ENCODE measurements around the gene MRPL48. TPM values are rescaled to one million over a fixed set of nuclear protein-coding genes. Genes with fewer than 3 reads are reported as not detected.

The MRPL48 gene
- total and polyA plus RNA-seq, 10 of the 15 experiments (the other 5 are each of a cell fraction or from before 2014, with no cell fraction given), result 46.7 to 159 (median 83.4) TPM

DNA sequence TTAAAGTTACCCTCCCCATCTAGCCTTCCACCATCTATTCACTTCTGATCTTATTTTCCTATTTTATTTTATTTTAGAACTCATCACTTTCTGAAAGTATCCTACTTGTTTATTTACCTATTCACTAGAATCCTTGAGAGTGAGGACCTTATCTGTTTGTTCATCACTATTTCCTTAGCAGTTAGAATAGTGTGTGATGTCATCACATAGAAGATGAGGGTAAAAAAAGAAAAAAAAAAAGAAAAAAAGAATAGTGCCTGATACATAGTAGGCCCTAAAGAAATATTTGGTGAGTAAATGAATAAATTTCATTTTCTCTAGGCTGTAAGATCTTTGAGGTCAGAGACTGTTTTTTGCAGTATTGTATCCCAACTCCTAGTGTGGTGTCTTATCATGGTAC is 125.8 kb downstream of the MRPL48 start:
- H3K9ac ChIP-seq (ENCODE audit: control insufficient read depth, insufficient read depth, low read length), result no peak overlapping the region
- H4K20me1 ChIP-seq (ENCODE audit: control insufficient read depth, insufficient read depth), result no peaks in the 10 kb centered on the region
- ChIA-PET SMC1A (ENCODE audit: uncharacterized antibody, unreplicated experiment) (interaction anchor here (0.6 kb wide), 1 partner anchor 12 kb away, joined by 3 read pairs; no protein-coding TSS in a partner anchor), RAD21 (ENCODE audit: unreplicated experiment) (no interaction called here), CTCF (no interaction called here), POLR2A (no interaction called here)
- peaks cover 0 to 10% of the 10 kb centered on the region in 2 experiments; a peak in 3 of 4 replicates for H3K36me3 ChIP-seq (ENCODE audit: control insufficient read depth in 2 of 2, insufficient read depth in 2 of 2, low read length in 1 of 2)
- DNase-seq (ENCODE audit: low read depth, low spot score), result no peak
- no peak overlapping the region for H2AFZ ChIP-seq (ENCODE audit: control insufficient read depth, low read depth, low read length)
- TF ChIP-seq GABPA (IDR thresholded peaks at IDR 0.05; ENCODE audit: low read depth) (no peak), ASH2L (IDR thresholded peaks at IDR 0.05; ENCODE audit: borderline replicate concordance, low read depth) (no peak), RELA (IDR thresholded peaks at IDR 0.05; ENCODE audit: borderline replicate concordance, partially characterized antibody) (no peak), WRNIP1 (IDR thresholded peaks at IDR 0.05; ENCODE audit: borderline replicate concordance, low read depth, low read length) (no peak), MYB (IDR thresholded peaks at IDR 0.05; ENCODE audit: borderline replicate concordance, low read depth, low read length) (no peak), ZBED1 (IDR thresholded peaks at IDR 0.05; ENCODE audit: borderline replicate concordance) (no peak)
- no peaks in the 10 kb centered on the region for H3K9me3 ChIP-seq (replicated peaks; ENCODE audit: control insufficient read depth, insufficient read depth, low read length)
- no TSS peak for BruUV-seq (replicated peaks)
- no peak overlapping the region for H3K4me2 ChIP-seq (ENCODE audit: control insufficient read depth, insufficient read depth)
- H3K4me1 ChIP-seq (ENCODE audit: control insufficient read depth, insufficient read depth, low read length), result no peaks in the 10 kb centered on the region
- H3K27me3 ChIP-seq (replicated peaks in 1 of 2; ENCODE audit: control insufficient read depth in 2 of 2, insufficient read depth in 2 of 2, low read length in 1 of 2), result no peaks in the 10 kb centered on the region
- in situ Hi-C loops (cut with MboI), result no loop called here
- H3K79me2 ChIP-seq (ENCODE audit: control insufficient read depth, insufficient read depth, low read length), result no peaks in the 10 kb centered on the region
- ATAC-seq, result no peak
- H3K4me3 ChIP-seq, result no peak overlapping the region
- FAIRE-seq, result no peak
- H3K27ac ChIP-seq (ENCODE audit: control insufficient read depth, insufficient read depth), result no peak overlapping the region
- intact Hi-C loops (cut with micrococcal nuclease; ENCODE audit: unreplicated experiment), result no loop called here

GRCh38 chr11:73914284-73914683 is 126.6 kb downstream of the MRPL48 start:
- SMC1A ChIA-PET (ENCODE audit: uncharacterized antibody, unreplicated experiment), result interaction anchor here (0.6 kb wide), 1 partner anchor 11 kb away, joined by 3 read pairs; no protein-coding TSS in a partner anchor
- Histone ChIP-seq H3K27ac (ENCODE audit: control insufficient read depth, insufficient read depth) (no peak overlapping the region), H3K36me3 (ENCODE audit: control insufficient read depth in 2 of 2, insufficient read depth in 2 of 2, low read length in 1 of 2) (peaks cover 0 to 10% of the 10 kb centered on the region in 2 experiments; a peak in 3 of 4 replicates), H3K79me2 (ENCODE audit: control insufficient read depth, insufficient read depth, low read length) (no peaks in the 10 kb centered on the region), H2AFZ (ENCODE audit: control insufficient read depth, low read depth, low read length) (no peak overlapping the region), H3K4me1 (ENCODE audit: control insufficient read depth, insufficient read depth, low read length) (no peaks in the 10 kb centered on the region), H3K4me2 (ENCODE audit: control insufficient read depth, insufficient read depth) (no peak overlapping the region), H4K20me1 (ENCODE audit: control insufficient read depth, insufficient read depth) (no peaks in the 10 kb centered on the region), H3K4me3 (no peak overlapping the region), H3K9ac (ENCODE audit: control insufficient read depth, insufficient read depth, low read length) (no peak overlapping the region), H3K27me3 (replicated peaks in 1 of 2; ENCODE audit: control insufficient read depth in 2 of 2, insufficient read depth in 2 of 2, low read length in 1 of 2) (no peaks in the 10 kb centered on the region), H3K9me3 (replicated peaks; ENCODE audit: control insufficient read depth, insufficient read depth, low read length) (no peaks in the 10 kb centered on the region)
- POLR2A ChIA-PET, result interaction anchor here (0.6 kb wide), 1 partner anchor 72 kb away, joined by 4 read pairs; no protein-coding TSS in a partner anchor
- in situ Hi-C loops (cut with MboI) (no loop called here), intact Hi-C loops (cut with micrococcal nuclease; ENCODE audit: unreplicated experiment) (no loop called here)
- FAIRE-seq (no peak), ATAC-seq (no peak), DNase-seq (ENCODE audit: low read depth, low spot score) (no peak)
- no TSS peak for BruUV-seq (replicated peaks)
- no peak for TF ChIP-seq POLR2AphosphoS5 (IDR thresholded peaks at IDR 0.05; ENCODE audit: low read length)
- TF ChIP-seq CREB1 (IDR thresholded peaks at IDR 0.05; ENCODE audit: low read depth), result no peak
- TF ChIP-seq ZBTB11 (CRISPR knock-in tag; IDR thresholded peaks at IDR 0.05), result no peak
- TF ChIP-seq IKZF2 (IDR thresholded peaks at IDR 0.05), result no peak
- TF ChIP-seq NR2C1 (IDR thresholded peaks at IDR 0.05), result 0 out of 2 replicates have a peak, but pooled peaks have one; percentile 21
- no peak for TF ChIP-seq FOXM1 (IDR thresholded peaks at IDR 0.05; ENCODE audit: low read depth, low read length)
- TF ChIP-seq, protein P1, sequence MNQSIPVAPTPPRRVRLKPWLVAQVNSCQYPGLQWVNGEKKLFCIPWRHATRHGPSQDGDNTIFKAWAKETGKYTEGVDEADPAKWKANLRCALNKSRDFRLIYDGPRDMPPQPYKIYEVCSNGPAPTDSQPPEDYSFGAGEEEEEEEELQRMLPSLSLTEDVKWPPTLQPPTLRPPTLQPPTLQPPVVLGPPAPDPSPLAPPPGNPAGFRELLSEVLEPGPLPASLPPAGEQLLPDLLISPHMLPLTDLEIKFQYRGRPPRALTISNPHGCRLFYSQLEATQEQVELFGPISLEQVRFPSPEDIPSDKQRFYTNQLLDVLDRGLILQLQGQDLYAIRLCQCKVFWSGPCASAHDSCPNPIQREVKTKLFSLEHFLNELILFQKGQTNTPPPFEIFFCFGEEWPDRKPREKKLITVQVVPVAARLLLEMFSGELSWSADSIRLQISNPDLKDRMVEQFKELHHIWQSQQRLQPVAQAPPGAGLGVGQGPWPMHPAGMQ (IDR thresholded peaks at IDR 0.05; ENCODE audit: borderline replicate concordance), result no peak
- no peak for TF ChIP-seq CBX3 (IDR thresholded peaks at IDR 0.05; ENCODE audit: borderline replicate concordance, low read depth)
- 97% methylated on average over 4 of the region's 4 CpGs for WGBS (ENCODE audit: insufficient coverage, insufficient replicate concordance, low lambda C conversion rate, missing lambda C conversion rate)
- CTCF ChIA-PET, result no interaction called here
- RAD21 ChIA-PET (ENCODE audit: unreplicated experiment), result no interaction called here
